ENCODE measurements around the gene ZSCAN18. TPM values are rescaled to one million over a fixed set of nuclear protein-coding genes. Genes with fewer than 3 reads are reported as not detected.
"Not testable (repeated sequence)": the region's sequence is repeated elsewhere in the genome, so short reads cannot be mapped to it uniquely, and the experiment has no call there.

Gene ZSCAN18, protein sequence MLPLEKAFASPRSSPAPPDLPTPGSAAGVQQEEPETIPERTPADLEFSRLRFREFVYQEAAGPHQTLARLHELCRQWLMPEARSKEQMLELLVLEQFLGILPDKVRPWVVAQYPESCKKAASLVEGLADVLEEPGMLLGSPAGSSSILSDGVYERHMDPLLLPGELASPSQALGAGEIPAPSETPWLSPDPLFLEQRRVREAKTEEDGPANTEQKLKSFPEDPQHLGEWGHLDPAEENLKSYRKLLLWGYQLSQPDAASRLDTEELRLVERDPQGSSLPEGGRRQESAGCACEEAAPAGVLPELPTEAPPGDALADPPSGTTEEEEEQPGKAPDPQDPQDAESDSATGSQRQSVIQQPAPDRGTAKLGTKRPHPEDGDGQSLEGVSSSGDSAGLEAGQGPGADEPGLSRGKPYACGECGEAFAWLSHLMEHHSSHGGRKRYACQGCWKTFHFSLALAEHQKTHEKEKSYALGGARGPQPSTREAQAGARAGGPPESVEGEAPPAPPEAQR
- total RNA-seq: 4.8 and 5.3 TPM in 2 replicates

DNA sequence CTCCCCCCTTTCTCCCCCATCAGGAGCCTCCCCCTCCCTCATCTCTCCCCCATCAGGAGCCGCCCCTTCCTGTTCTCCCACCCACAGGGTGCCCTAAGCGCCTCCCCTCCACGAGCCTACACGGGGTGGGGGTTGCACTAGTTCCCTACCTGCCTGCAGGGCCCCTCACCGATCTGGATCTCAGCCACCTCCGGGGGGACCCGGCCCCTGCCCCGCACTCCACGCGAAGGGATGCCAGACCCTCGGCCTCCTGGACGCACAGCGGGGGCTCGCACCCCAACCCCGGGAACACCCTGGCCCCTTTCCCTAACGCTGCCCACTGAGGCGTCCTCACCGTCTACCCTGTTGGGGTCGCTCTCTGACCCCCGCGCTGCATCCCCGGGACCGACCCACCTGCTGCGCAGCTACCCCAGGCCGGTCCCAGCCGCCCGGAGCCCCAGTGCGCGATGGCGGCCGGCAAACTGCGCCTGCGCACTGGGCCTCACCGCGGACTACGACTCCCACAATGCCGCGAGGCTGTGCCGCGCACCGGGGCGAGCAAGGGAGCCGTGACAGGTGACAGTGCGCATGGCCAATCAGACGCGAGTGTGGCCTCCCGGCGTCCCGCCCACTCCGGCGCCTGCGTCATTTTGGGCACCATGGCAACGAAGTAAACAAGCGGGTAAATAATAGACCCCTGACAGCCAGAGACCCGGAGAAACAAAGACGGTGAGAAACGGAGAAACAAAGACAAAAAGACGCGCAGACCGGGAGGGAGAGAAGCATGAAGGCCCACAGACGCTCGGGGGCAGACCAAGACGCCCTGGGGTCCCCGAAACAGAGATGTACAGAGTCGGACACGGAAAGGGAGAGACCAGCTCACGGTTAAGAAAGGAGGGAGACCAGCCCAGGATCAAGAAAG is at the start of gene ZSCAN18:
ZSCAN18 (minus strand) TSS at position 451 of the 901 bp plus-strand sequence. CDS start 7,964 bp downstream, outside the sequence.
- Mint-ChIP-seq H3K9me3 (peaks cover 16% of the 10 kb centered on the region), H3K4me1 (peaks cover 8% of the 10 kb centered on the region), H3K4me3 (peak within 1 kb of the TSS; percentile 86), H3K27ac (peak within 1 kb of the TSS; percentile 97), H3K36me3 (ENCODE audit: low read depth) (peaks cover 4% of the 10 kb centered on the region), H3K27me3 (no peaks in the 10 kb centered on the region)
- DNase-seq: peak; percentile 94
- intact Hi-C loops (cut with micrococcal nuclease): no loop called here

DNA sequence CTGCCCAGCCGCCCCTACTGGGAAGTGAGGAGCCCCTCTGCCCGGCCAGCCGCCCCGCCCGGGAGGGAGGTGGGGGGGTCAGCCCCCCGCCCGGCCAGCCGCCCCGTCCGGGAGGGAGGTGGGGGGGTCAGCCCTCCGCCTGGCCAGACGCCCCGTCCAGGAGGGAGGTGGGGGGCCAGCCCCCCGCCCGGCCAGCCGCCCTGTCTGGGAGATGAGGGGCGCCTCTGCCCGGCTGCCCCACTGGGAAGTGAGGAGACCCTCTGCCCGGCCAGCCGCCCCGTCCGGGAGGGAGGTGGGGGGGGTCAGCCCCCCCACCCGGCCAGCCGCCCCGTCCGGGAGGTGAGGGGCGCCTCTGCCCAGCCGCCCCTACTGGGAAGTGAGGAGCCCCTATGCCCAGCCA is 49.4 kb upstream of the ZSCAN18 start:
- peaks cover 27% of the 10 kb centered on the region for H3K9me3 Mint-ChIP-seq

DNA sequence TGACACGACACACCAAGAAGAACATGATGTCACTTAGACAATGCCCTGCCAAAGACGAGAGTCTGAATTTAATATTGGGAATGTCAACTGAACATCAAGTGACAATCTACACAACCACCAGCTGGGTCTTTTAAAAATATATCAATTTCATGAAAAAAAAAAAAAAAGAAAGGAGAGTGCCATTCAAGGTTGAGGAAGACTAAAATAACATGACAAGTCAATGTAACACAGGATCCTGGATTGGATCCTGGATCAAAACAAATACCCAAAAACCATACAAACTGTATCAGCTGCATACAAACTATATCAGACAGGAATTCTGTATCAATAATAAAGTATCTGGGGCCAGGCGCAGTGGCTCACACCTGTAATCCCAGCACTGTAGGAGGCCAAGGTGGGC is 47.8 kb upstream of the ZSCAN18 start:
- H3K4me1 Mint-ChIP-seq: peaks cover 8% of the 10 kb centered on the region
- intact Hi-C loops (cut with micrococcal nuclease): no loop called here
- no peak overlapping the region for H3K4me3 Mint-ChIP-seq
- H3K36me3 Mint-ChIP-seq (ENCODE audit: low read depth): peaks cover 24% of the 10 kb centered on the region
- H3K27me3 Mint-ChIP-seq: no peaks in the 10 kb centered on the region
- DNase-seq: no peak
- peaks cover 17% of the 10 kb centered on the region for H3K9me3 Mint-ChIP-seq
- no peak overlapping the region for H3K27ac Mint-ChIP-seq

More for the DNA sequence above, 49.4 kb upstream of the ZSCAN18 start:
- H3K27me3 Mint-ChIP-seq; H3K4me3 Mint-ChIP-seq; DNase-seq; H3K27ac Mint-ChIP-seq; H3K4me1 Mint-ChIP-seq; intact Hi-C loops (cut with micrococcal nuclease): not testable (repeated sequence)
- peaks cover 23% of the 10 kb centered on the region for H3K36me3 Mint-ChIP-seq (ENCODE audit: low read depth)

DNA sequence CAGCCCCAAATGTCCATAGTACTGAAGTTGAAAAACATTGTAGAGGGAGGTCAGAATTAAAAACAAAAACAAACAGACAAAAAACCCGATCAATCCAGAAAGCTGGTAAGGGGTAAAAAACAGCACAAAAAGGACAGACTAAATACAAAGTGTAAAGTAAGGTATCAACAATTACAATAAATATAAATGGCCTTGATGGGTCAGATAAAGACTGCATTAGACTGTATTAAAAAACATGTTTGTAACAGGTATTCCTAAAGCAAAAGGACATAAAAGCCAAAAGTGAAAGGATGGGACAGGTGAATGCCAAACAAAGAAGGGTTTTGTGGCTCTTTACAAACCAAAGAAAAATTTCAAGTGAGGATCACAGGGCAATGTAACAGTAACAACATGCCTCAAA is 36.2 kb upstream of the ZSCAN18 start:
- H3K36me3 Mint-ChIP-seq (ENCODE audit: low read depth): peaks cover 53% of the 10 kb centered on the region
- peaks cover 23% of the 10 kb centered on the region for H3K9me3 Mint-ChIP-seq
- no peak overlapping the region for H3K4me3 Mint-ChIP-seq

DNA sequence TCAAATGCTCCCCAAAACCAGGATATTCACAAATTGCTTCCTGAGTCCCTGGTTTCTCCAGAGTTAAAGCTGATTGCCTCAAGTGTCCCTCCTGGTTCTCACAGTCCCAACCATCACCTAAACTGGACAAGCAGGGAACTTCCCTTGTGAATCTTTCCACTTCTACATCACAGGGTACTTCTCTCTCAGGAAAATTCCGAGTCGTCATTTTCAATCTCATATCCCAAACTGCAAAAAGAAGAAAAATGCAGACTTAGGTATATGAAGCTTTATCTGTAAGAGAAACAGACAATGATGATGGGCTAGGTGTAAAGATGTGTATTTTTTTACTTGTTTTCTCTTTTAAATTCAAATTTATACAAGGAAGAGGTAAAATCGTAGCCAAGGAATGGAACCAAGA is 31.3 kb upstream of the ZSCAN18 start:
- Mint-ChIP-seq H3K9me3 (peaks cover 37% of the 10 kb centered on the region), H3K36me3 (ENCODE audit: low read depth) (peaks cover 47% of the 10 kb centered on the region)
- intact Hi-C loops (cut with micrococcal nuclease): no loop called here

More for the DNA sequence above, 36.2 kb upstream of the ZSCAN18 start:
- DNase-seq: no peak
- Mint-ChIP-seq H3K27me3 (no peaks in the 10 kb centered on the region), H3K4me1 (no peaks in the 10 kb centered on the region), H3K27ac (no peak overlapping the region)
- intact Hi-C loops (cut with micrococcal nuclease): no loop called here

DNA sequence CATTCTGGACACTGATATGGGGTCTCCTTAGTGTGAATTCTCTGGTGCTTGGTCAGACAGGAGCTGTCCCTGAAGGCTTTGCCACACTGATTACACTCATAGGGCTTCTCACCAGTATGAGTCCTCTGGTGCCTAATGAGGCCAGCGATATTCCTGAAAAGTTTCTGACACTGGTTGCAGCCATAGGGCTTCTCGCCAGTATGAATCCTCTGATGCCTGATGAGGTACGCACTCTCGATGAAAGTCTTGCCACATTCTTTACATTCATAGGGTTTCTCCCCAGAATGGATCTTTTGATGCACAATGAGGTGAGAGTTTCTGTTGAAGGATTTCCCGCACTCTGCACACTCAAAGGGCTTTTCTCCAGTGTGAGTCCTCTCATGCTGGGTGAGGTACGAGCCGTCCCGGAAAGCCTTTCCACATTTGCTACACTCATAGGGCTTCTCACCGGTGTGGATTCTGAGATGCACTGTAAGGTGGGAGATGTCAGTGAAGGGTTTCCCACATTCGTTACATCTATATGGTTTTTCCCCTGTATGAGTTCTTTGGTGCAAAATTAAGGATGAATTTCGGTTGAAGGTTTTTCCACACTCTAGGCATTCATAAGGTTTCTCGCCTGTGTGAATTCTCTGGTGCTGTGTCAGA is 30.1 kb upstream of the ZSCAN18 start:
- intact Hi-C loops (cut with micrococcal nuclease): no loop called here

More for the DNA sequence above, 31.3 kb upstream of the ZSCAN18 start:
- H3K4me3 Mint-ChIP-seq: no peak overlapping the region
- H3K4me1 Mint-ChIP-seq: no peaks in the 10 kb centered on the region
- DNase-seq: no peak
- no peaks in the 10 kb centered on the region for H3K27me3 Mint-ChIP-seq
- H3K27ac Mint-ChIP-seq: no peak overlapping the region

DNA sequence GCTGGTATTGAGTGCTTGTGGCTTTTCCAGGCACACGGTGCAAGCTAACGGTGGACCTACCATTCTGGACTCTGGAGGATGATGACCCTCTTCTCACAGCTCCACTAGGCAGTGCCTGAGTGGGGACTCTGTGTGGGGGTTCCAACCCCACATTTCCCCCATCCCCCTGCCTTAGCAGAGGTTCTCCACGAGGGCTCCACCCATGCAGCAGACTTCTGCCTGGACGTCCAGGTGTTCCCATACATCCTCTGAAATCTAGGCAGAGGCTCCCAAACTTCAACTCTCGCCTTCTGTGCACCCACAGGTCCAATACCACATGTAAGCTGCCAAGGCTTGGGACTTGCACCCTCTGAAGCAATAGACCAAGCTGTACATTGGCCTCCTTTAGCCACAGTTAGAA is 25.3 kb upstream of the ZSCAN18 start:
- H3K4me1 Mint-ChIP-seq: no peaks in the 10 kb centered on the region
- peaks cover 11% of the 10 kb centered on the region for H3K36me3 Mint-ChIP-seq (ENCODE audit: low read depth)
- H3K9me3 Mint-ChIP-seq: peaks cover 44% of the 10 kb centered on the region
- intact Hi-C loops (cut with micrococcal nuclease): no loop called here
- H3K27ac Mint-ChIP-seq: no peak overlapping the region
- DNase-seq: no peak
- H3K27me3 Mint-ChIP-seq: no peaks in the 10 kb centered on the region
- H3K4me3 Mint-ChIP-seq: no peak overlapping the region

More for the DNA sequence above, 30.1 kb upstream of the ZSCAN18 start:
- H3K27ac Mint-ChIP-seq: no peak overlapping the region
- no peak for DNase-seq
- H3K4me1 Mint-ChIP-seq: no peaks in the 10 kb centered on the region
- H3K9me3 Mint-ChIP-seq: peaks cover 35% of the 10 kb centered on the region
- H3K36me3 Mint-ChIP-seq (ENCODE audit: low read depth): peaks cover 38% of the 10 kb centered on the region
- no peak overlapping the region for H3K4me3 Mint-ChIP-seq
- no peaks in the 10 kb centered on the region for H3K27me3 Mint-ChIP-seq

DNA sequence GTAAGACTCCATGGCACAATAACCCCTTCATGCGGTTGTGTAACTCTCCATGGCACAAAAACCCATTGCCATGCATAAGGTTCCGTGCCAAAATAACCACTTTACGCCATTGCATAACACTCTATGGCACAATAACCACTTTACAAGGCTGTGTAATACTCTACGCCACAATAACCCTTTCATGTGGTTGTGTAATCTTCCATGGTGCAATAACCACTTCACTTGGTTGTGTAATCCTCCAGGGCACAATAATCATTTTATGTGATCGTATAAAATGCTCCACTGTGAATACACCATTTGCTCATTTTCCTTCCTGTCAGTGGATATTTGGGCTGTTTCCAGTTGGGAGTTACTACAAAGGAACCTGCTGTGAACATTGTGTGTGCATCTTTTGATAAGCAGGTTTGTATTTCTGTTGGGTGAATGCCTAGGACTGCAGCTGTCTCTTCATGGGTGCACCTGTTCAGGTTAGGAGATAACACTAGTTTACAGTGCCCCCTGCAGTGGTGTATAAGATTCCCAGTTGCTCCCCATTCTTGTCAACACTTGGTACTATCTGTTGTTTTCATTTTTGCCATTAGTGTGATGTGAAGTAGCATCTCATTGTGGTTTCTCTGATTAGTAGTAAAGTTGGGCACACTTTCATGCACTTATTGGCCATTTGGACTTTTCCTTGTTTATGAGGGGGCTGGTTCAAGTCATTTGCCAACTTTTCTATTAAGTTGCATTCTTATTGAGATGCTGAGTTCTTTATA is 21.1 kb upstream of the ZSCAN18 start:
- Mint-ChIP-seq H3K4me3 (no peak overlapping the region), H3K4me1 (no peaks in the 10 kb centered on the region), H3K9me3 (peaks cover 49% of the 10 kb centered on the region), H3K27ac (no peak overlapping the region), H3K27me3 (no peaks in the 10 kb centered on the region), H3K36me3 (ENCODE audit: low read depth) (peaks cover 10% of the 10 kb centered on the region)
- DNase-seq: no peak
- intact Hi-C loops (cut with micrococcal nuclease): no loop called here

DNA sequence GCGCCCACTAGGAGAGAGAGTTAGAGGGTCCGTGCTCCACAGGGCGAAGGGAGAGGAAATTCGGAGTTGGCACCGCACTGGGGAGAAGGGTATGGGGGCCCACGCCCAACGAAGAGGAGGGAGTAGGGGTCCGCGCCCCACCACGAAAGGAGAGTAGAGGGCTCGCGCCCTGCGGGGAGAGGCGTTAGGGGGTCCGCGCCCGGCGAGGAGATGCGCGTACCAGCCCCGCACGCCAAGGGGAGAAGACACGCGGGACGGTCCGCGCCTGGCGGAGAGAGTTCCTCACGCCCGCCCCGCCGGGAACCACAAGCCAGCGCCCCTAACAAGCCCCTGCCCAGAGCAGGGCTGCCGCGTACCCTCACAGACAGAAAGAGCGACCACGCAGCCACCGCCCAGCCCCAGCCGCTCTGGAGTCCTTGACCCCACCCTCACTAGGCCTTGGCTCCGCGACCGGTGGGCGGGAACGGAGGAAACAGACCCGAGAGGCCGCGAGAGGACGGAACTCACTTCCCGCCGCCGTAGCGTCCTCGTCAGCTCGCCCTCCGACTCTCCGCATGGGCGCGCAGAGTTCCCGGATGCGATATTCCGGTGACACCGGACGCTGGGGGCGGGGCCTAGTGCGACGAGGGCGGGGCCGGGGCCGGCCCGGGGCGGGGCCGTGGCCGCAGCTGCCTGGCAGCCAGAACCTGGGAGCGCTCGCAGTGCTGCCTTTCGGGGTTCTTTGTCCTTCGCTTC is 20.0 kb upstream of the ZSCAN18 start:
- intact Hi-C loops (cut with micrococcal nuclease): no loop called here
- Mint-ChIP-seq H3K36me3 (ENCODE audit: low read depth) (peaks cover 9% of the 10 kb centered on the region), H3K4me3 (no peak overlapping the region), H3K4me1 (no peaks in the 10 kb centered on the region), H3K27ac (no peak overlapping the region), H3K27me3 (no peaks in the 10 kb centered on the region), H3K9me3 (peaks cover 48% of the 10 kb centered on the region)
- no peak for DNase-seq

DNA sequence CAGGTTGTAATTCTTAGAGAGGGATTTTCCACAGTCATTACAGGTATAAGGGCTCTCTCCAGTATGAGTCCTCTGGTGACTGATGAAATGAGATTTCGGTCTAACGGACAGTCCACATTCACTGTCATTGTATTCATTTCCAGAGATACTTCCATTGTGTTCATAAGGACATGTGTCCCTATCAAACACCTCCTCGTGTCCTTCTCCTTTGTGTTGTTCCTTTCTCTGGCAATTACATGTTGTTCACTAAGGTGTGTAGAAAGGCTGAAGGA is 10.5 kb upstream of the ZSCAN18 start:
- intact Hi-C loops (cut with micrococcal nuclease): no loop called here
- no peak for DNase-seq
- no peak overlapping the region for H3K4me3 Mint-ChIP-seq
- H3K27me3 Mint-ChIP-seq: no peaks in the 10 kb centered on the region
- H3K27ac Mint-ChIP-seq: no peak overlapping the region
- peaks cover 3% of the 10 kb centered on the region for H3K36me3 Mint-ChIP-seq (ENCODE audit: low read depth)
- H3K4me1 Mint-ChIP-seq: no peaks in the 10 kb centered on the region
- H3K9me3 Mint-ChIP-seq: peaks cover 32% of the 10 kb centered on the region

DNA sequence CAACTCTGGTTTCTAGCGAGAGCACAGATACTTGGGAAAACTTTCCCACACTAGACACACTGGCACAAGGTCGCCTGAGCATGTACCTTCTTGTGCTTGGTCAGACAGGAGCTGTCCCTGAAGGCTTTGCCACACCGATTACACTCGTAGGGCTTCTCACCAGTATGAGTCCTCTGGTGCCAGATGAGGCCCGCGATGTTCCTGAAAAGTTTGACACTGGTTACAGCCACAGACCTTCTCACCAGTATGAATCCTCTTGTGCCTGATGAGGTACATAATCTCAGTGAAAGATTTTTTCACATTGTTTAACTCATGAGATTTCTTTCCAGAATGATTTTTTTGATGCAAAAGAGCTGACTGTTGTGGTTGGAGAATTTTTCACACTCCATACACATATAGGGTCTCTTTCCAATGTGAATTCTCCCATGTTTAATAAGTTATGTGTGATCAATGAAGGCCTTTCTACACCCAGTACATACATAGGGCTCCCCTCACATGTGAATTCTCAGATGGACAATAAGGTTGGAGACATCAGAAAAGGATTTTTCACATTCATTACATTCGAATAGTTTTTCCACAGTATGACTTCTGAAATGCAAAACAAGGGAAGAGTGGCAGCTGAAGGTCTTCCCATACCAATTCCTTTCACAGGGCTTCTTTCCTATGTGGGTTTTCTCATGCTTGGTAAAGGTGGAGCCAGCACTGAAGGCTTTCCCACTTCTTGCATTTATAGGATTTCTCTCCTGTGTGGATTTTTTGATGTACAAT is 9.9 kb upstream of the ZSCAN18 start:
- peaks cover 32% of the 10 kb centered on the region for H3K9me3 Mint-ChIP-seq
- H3K27me3 Mint-ChIP-seq: no peaks in the 10 kb centered on the region
- H3K4me1 Mint-ChIP-seq: no peaks in the 10 kb centered on the region
- H3K4me3 Mint-ChIP-seq: no peak overlapping the region
- intact Hi-C loops (cut with micrococcal nuclease): no loop called here
- DNase-seq: no peak
- no peak overlapping the region for H3K27ac Mint-ChIP-seq
- peaks cover 3% of the 10 kb centered on the region for H3K36me3 Mint-ChIP-seq (ENCODE audit: low read depth)

DNA sequence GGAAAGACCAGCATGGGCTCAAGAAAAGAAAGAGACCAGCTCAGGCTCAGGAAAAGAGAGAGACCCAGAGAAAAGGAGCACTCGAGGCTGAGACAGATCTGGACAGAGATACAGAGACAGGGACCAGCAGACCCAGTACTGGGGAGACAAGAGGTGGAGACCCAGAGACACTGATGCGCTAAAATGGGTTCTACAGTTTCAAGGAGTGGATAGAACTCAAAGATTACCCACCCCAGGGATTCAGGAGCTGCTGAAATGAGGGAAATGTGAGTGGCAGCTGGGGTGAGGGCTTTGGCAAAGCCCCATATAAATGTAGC is 609 bp upstream of the ZSCAN18 start:
- DNase-seq: no peak
- H3K27me3 Mint-ChIP-seq: no peaks in the 10 kb centered on the region
- H3K27ac Mint-ChIP-seq: peak overlapping the region; percentile 97
- peak overlapping the region; percentile 86 for H3K4me3 Mint-ChIP-seq
- intact Hi-C loops (cut with micrococcal nuclease): no loop called here
- H3K4me1 Mint-ChIP-seq: peaks cover 8% of the 10 kb centered on the region
- H3K9me3 Mint-ChIP-seq: peaks cover 18% of the 10 kb centered on the region
- H3K36me3 Mint-ChIP-seq (ENCODE audit: low read depth): peaks cover 4% of the 10 kb centered on the region
